CD14-positive monocyte (primary cell): ENCODE measurements around the gene TRAF5. TPM values are rescaled to one million over a fixed set of nuclear protein-coding genes. Genes with fewer than 3 reads are reported as not detected.
"Not testable (repeated sequence)": the region's sequence is repeated elsewhere in the genome, so short reads cannot be mapped to it uniquely, and the experiment has no call there.

Experiments
- DNase-seq, 3 donors: peaks; one replicate each; pipeline ENCODE4 v3.0.0-alpha.2; 2011 to 2022
- H2AFZ ChIP-seq: 2 replicates; pipeline ENCODE4 v1.6.0; 2012; ENCODE audit warnings: mild to moderate bottlenecking, low read depth, low read length, inconsistent platforms; ENCODE audit not compliant: insufficient read depth, poor library complexity, severe bottlenecking
- H3K27ac ChIP-seq, 2 donors: 1 replicate in 1 of 2; 2 replicates in 1 of 2; pipeline ENCODE4 v1.5.1; 2012 to 2013; ENCODE audit warnings: low read length in 2 of 2, control low read depth in 1 of 2, inconsistent platforms in 1 of 2, low read depth in 1 of 2, mild to moderate bottlenecking in 1 of 2
- H3K27me3 ChIP-seq, 2 donors: one replicate each; pipeline versions ENCODE4 v1.6.0 to v1.6.1; 2011 to 2013; ENCODE audit warnings: low read length in 2 of 2; ENCODE audit not compliant: control insufficient read depth in 2 of 2, insufficient read depth in 2 of 2
- H3K36me3 ChIP-seq, 2 donors: replicated peaks in 1 of 2; 1 replicate in 1 of 2; 2 replicates in 1 of 2; pipeline versions ENCODE4 v1.5.1 to v1.6.1; 2012 to 2013; ENCODE audit warnings: low read length in 2 of 2, control low read depth in 1 of 2, inconsistent platforms in 1 of 2, mild to moderate bottlenecking in 1 of 2; ENCODE audit not compliant: insufficient read depth in 2 of 2, control insufficient read depth in 1 of 2
- H3K4me1 ChIP-seq, 2 donors: 1 replicate in 1 of 2; 2 replicates in 1 of 2; pipeline versions ENCODE4 v1.5.1 to v1.6.1; 2012 to 2013; ENCODE audit warnings: low read length in 2 of 2, control low read depth in 1 of 2, inconsistent platforms in 1 of 2, mild to moderate bottlenecking in 1 of 2, moderate library complexity in 1 of 2; ENCODE audit not compliant: insufficient read depth in 2 of 2, control insufficient read depth in 1 of 2
- H3K4me2 ChIP-seq: replicated peaks from 2 replicates; pipeline ENCODE3; 2012; ENCODE audit warnings: low read length, moderate library complexity, mild to moderate bottlenecking; ENCODE audit not compliant: poor library complexity, severe bottlenecking; ENCODE audit errors: extremely low read depth
- H3K4me3 ChIP-seq, 3 experiments: fragments of 200-600 bp in 1 of 3; sonication (generic) in 1 of 3; replicated peaks in 1 of 3; 1 replicate in 2 of 3; 2 replicates in 1 of 3; pipeline ENCODE4 v1.5.1; 2011 to 2013; ENCODE audit warnings: low read length in 3 of 3, mild to moderate bottlenecking in 3 of 3, control low read depth in 2 of 3, low read depth in 2 of 3, inconsistent platforms in 1 of 3, moderate library complexity in 1 of 3
- H3K79me2 ChIP-seq: 2 replicates; pipeline ENCODE4 v1.6.0; 2012; ENCODE audit warnings: mild to moderate bottlenecking, control low read depth, inconsistent platforms, low read length, moderate library complexity; ENCODE audit not compliant: insufficient read depth
- H3K9ac ChIP-seq: 2 replicates; pipeline ENCODE4 v1.6.0; 2017; ENCODE audit warnings: low read length, mild to moderate bottlenecking; ENCODE audit not compliant: insufficient read depth, poor library complexity, severe bottlenecking
- H3K9me3 ChIP-seq, 2 donors: replicated peaks in 1 of 2; 1 replicate in 1 of 2; 2 replicates in 1 of 2; pipeline versions ENCODE4 v1.5.1 to v1.6.1; 2012 to 2013; ENCODE audit warnings: low read length in 2 of 2, control low read depth in 1 of 2; ENCODE audit not compliant: control insufficient read depth in 1 of 2, insufficient read depth in 1 of 2
- H4K20me1 ChIP-seq: 2 replicates; pipeline ENCODE4 v1.6.0; 2012; ENCODE audit warnings: mild to moderate bottlenecking, low read length, control low read depth, moderate library complexity; ENCODE audit not compliant: insufficient read depth
- H3K27ac Mint-ChIP-seq, 7 donors: one replicate each; pipeline ENCODE4 v1.8.0; 2020; ENCODE audit warnings: mild to moderate bottlenecking in 7 of 7, mixed read lengths in 7 of 7, moderate library complexity in 6 of 7, inconsistent platforms in 2 of 7
- H3K27me3 Mint-ChIP-seq, 3 donors: one replicate each; pipeline ENCODE4 v1.8.0; 2021 to 2022; ENCODE audit warnings: low read depth in 3 of 3, mild to moderate bottlenecking in 3 of 3, mixed read lengths in 3 of 3, moderate library complexity in 3 of 3, inconsistent platforms in 1 of 3
- H3K36me3 Mint-ChIP-seq, 2 donors: one replicate each; pipeline ENCODE4 v1.8.0; 2020; ENCODE audit warnings: mixed read lengths in 2 of 2, inconsistent platforms in 1 of 2, mild to moderate bottlenecking in 1 of 2
- H3K4me1 Mint-ChIP-seq: one replicate; pipeline ENCODE4 v1.8.0; 2020; ENCODE audit warnings: mild to moderate bottlenecking, mixed read lengths
- H3K4me3 Mint-ChIP-seq, 2 donors: one replicate each; pipeline ENCODE4 v1.8.0; 2020; ENCODE audit warnings: mild to moderate bottlenecking in 2 of 2, mixed read lengths in 2 of 2, moderate library complexity in 1 of 2
- H3K9me3 Mint-ChIP-seq, 7 donors: one replicate each; pipeline ENCODE4 v1.8.0; 2020 to 2022; ENCODE audit warnings: mixed read lengths in 7 of 7, mild to moderate bottlenecking in 6 of 7, moderate library complexity in 6 of 7, inconsistent platforms in 2 of 7
- CTCF ChIP-seq: fragments of 200-600 bp; IDR thresholded peaks from one replicate; pipeline ENCODE4 v1.8.0; 2022; ENCODE audit warnings: antibody characterized with exemption, mild to moderate bottlenecking
- WGBS: methylation state at CpG from one replicate; pipeline ENCODE4 v1.1.5; 2013; ENCODE audit warnings: missing lambda C conversion rate; ENCODE audit not compliant: insufficient coverage; 5-methylcytosine and 5-hydroxymethylcytosine counted together
- intact Hi-C, 2 donors: fragments of 100-400 bp; cut with micrococcal nuclease; formaldehyde crosslinking; loops; one replicate each; pipeline versions ENCODE4 v1.15.0 to v1.15.1; 2023
- polyA plus RNA-seq, 3 donors: library from polyadenylated mRNA; depleted of rRNA in 1 of 3; unstranded in 2 of 3; stranded (reverse) in 1 of 3; fragments of 300-500 nt in 2 of 3; fragments of >200 nt in 1 of 3; fragmentation: Illumina TruSeq in 2 of 3; gene quantifications; 1 replicate in 2 of 3; 2 replicates in 1 of 3; pipeline ENCODE4 v1.2.3, GENCODE V29; 2012 to 2021

TRAF5 gene
- polyA plus RNA-seq, 3 donors, result 1.0 to 3.8 (median 1.6) TPM

GRCh38 chr1:211406086-211406485, 79.5 kb downstream of the TRAF5 start:
- H3K4me3 Mint-ChIP-seq, H3K4me1 Mint-ChIP-seq, H3K4me3 ChIP-seq, H3K4me1 ChIP-seq, H3K27ac ChIP-seq, H3K27me3 ChIP-seq, H3K4me2 ChIP-seq, intact Hi-C loops, H4K20me1 ChIP-seq, H2AFZ ChIP-seq, DNase-seq, H3K36me3 ChIP-seq, H3K27me3 Mint-ChIP-seq, H3K9ac ChIP-seq, H3K79me2 ChIP-seq, H3K27ac Mint-ChIP-seq: not testable (repeated sequence)
- Mint-ChIP-seq H3K36me3 (peaks cover 13 to 31% of the 10 kb centered on the region in 2 donors), H3K9me3 (peaks cover 11 to 25% (median 22%) of the 10 kb centered on the region in 7 donors)
- no CpG with 5 or more reads among the region's 3 CpGs for WGBS
- H3K9me3 ChIP-seq, result peaks cover 0 to 14% of the 10 kb centered on the region in 2 donors

GRCh38 chr1:211407749-211408148, 81.1 kb downstream of the TRAF5 start:
- peaks cover 0 to 14% of the 10 kb centered on the region in 2 donors for H3K9me3 ChIP-seq
- H3K4me3 ChIP-seq, H3K4me1 Mint-ChIP-seq, H3K27ac ChIP-seq, H3K4me1 ChIP-seq, H2AFZ ChIP-seq, H4K20me1 ChIP-seq, H3K4me3 Mint-ChIP-seq, H3K27me3 ChIP-seq, H3K79me2 ChIP-seq, H3K36me3 ChIP-seq, DNase-seq, H3K4me2 ChIP-seq, H3K27ac Mint-ChIP-seq, H3K9ac ChIP-seq, H3K27me3 Mint-ChIP-seq, intact Hi-C loops: not testable (repeated sequence)
- WGBS, result 90% methylated on average over 2 of the region's 7 CpGs
- Mint-ChIP-seq H3K36me3 (peaks cover 13 to 31% of the 10 kb centered on the region in 2 donors), H3K9me3 (peaks cover 11 to 22% (median 17%) of the 10 kb centered on the region in 7 donors)

- Histone ChIP-seq H3K4me1 (peaks cover 0 to 5% of the 10 kb centered on the region in 2 donors), H4K20me1 (no peaks in the 10 kb centered on the region), H3K36me3 (no peaks in the 10 kb centered on the region), H3K9ac (no peak overlapping the region), H3K4me2 (no peak overlapping the region), H3K4me3 (no peak overlapping the region), H2AFZ (no peak overlapping the region), H3K9me3 (peaks cover 0 to 14% of the 10 kb centered on the region in 2 donors), H3K27me3 (peaks cover 3% of the 10 kb centered on the region in 2 donors), H3K27ac (no peak overlapping the region), H3K79me2 (no peaks in the 10 kb centered on the region)
- DNase-seq, result no peak
- Mint-ChIP-seq H3K36me3 (peaks cover 6 to 16% of the 10 kb centered on the region in 2 donors), H3K4me3 (no peak overlapping the region), H3K27me3 (peaks cover 12 to 17% (median 12%) of the 10 kb centered on the region in 3 donors), H3K4me1 (peaks cover 9% of the 10 kb centered on the region), H3K27ac (no peak overlapping the region), H3K9me3 (peaks cover 9 to 28% (median 22%) of the 10 kb centered on the region in 7 donors)
- no peak for TF ChIP-seq CTCF
- intact Hi-C loops, result no loop called here
- WGBS, result 100% methylated on average over 2 of the region's 3 CpGs
Measured at GRCh38 chr1:211411639-211412038, 85.0 kb downstream of the TRAF5 start.
